B cell (primary cell): ENCODE data around the gene LRCH3. TPM values are rescaled to one million over a fixed set of nuclear protein-coding genes. Genes with fewer than 3 reads are reported as not detected.

Experiments used
- ATAC-seq: fragments of 200-7000 bp; cut with Tn5 transposase; one replicate; pipeline ENCODE4 v1.10.0; 2021; ENCODE audit warnings: low read depth, mild to moderate bottlenecking, moderate number of reproducible peaks, moderate library complexity
- CTCF ChIA-PET: fragments of 350-600 bp; sonication (Branson Sonifier 250); formaldehyde crosslinking; loops from one replicate; lab custom pipeline; 2021; ENCODE audit warnings: antibody characterized with exemption, inconsistent platforms; lab: Charles Lee
- POLR2A ChIA-PET: fragments of 350-600 bp; sonication (Branson Sonifier 250); formaldehyde crosslinking; loops from one replicate; lab custom pipeline; 2021; ENCODE audit warnings: antibody characterized with exemption; lab: Charles Lee
- DNase-seq: peaks from one replicate; pipeline ENCODE4 v3.0.0; 2013
- H2AFZ ChIP-seq: 2 replicates; pipeline ENCODE4 v1.6.1; 2012; ENCODE audit warnings: mild to moderate bottlenecking, low read depth, low read length; ENCODE audit not compliant: insufficient read depth, poor library complexity, severe bottlenecking
- H3K27ac ChIP-seq, 2 donors: 1 replicate in 1 of 2; 2 replicates in 1 of 2; pipeline ENCODE4 v1.5.1; 2012 to 2013; ENCODE audit warnings: low read length in 2 of 2, mild to moderate bottlenecking in 2 of 2, moderate library complexity in 1 of 2
- H3K27me3 ChIP-seq, 4 experiments: fragments of 200-600 bp in 1 of 4; sonication (generic) in 1 of 4; replicated peaks in 1 of 4; 1 replicate in 2 of 4; 2 replicates in 2 of 4; pipeline versions ENCODE4 v1.6.1 to v1.7.0; 2013 to 2016; ENCODE audit warnings: low read length in 3 of 4, mild to moderate bottlenecking in 2 of 4, mixed read lengths in 1 of 4, moderate library complexity in 1 of 4; ENCODE audit not compliant: insufficient read depth in 4 of 4, control insufficient read depth in 3 of 4; ENCODE audit errors: control extremely low read depth in 1 of 4
- H3K36me3 ChIP-seq, 2 experiments: replicated peaks in 1 of 2; 1 replicate in 1 of 2; 2 replicates in 1 of 2; pipeline versions ENCODE4 v1.6.1 to v1.7.1; 2013; ENCODE audit warnings: low read length in 1 of 2; ENCODE audit not compliant: insufficient read depth in 2 of 2, control insufficient read depth in 1 of 2; ENCODE audit errors: control extremely low read depth in 1 of 2, extremely low read depth in 1 of 2
- H3K4me1 ChIP-seq, 2 donors: fragments of 200-600 bp in 1 of 2; sonication (generic) in 1 of 2; 1 replicate in 1 of 2; 2 replicates in 1 of 2; pipeline versions ENCODE4 v1.5.1 to v1.6.1; 2013 to 2017; ENCODE audit warnings: low read length in 2 of 2; ENCODE audit not compliant: control insufficient read depth in 2 of 2, insufficient read depth in 2 of 2
- H3K4me2 ChIP-seq: replicated peaks from 2 replicates; pipeline ENCODE3; 2012; ENCODE audit warnings: mild to moderate bottlenecking, low read depth, low read length; ENCODE audit not compliant: poor library complexity, severe bottlenecking
- H3K4me3 ChIP-seq, 5 experiments: fragments of 200-600 bp in 1 of 5; sonication (generic) in 1 of 5; 1 replicate in 3 of 5; 2 replicates in 2 of 5; pipeline versions ENCODE4 v1.5.1 to v1.7.0; 2011 to 2016; ENCODE audit warnings: low read length in 4 of 5, mild to moderate bottlenecking in 4 of 5, low read depth in 2 of 5, control low read depth in 1 of 5, moderate library complexity in 1 of 5; ENCODE audit not compliant: insufficient read depth in 1 of 5; ENCODE audit errors: control extremely low read depth in 1 of 5, extremely low read depth in 1 of 5
- H3K79me2 ChIP-seq: fragments of 200-600 bp; sonication (generic); one replicate; pipeline ENCODE4 v1.6.0; 2016; ENCODE audit warnings: low read length; ENCODE audit not compliant: control insufficient read depth, insufficient read depth
- H3K9ac ChIP-seq: fragments of 200-600 bp; sonication (generic); 2 replicates; pipeline ENCODE4 v1.6.1; 2017; ENCODE audit warnings: mild to moderate bottlenecking, low read length, moderate library complexity
- H3K9me3 ChIP-seq, 3 donors: one replicate each; pipeline versions ENCODE4 v1.6.1 to v1.7.1; 2013; ENCODE audit warnings: low read length in 2 of 3; ENCODE audit not compliant: control insufficient read depth in 2 of 3, insufficient read depth in 1 of 3; ENCODE audit errors: control extremely low read depth in 1 of 3
- H4K20me1 ChIP-seq: 2 replicates; pipeline ENCODE4 v1.6.0; 2012; ENCODE audit warnings: mild to moderate bottlenecking, low read length; ENCODE audit not compliant: insufficient read depth, control insufficient read depth, poor library complexity, severe bottlenecking
- H3K27ac Mint-ChIP-seq: one replicate; pipeline ENCODE4 v1.8.0; 2021; ENCODE audit warnings: mixed read lengths
- H3K27me3 Mint-ChIP-seq: one replicate; pipeline ENCODE4 v1.8.0; 2021; ENCODE audit warnings: mixed read lengths
- H3K4me1 Mint-ChIP-seq: one replicate; pipeline ENCODE4 v1.8.0; 2021; ENCODE audit warnings: mixed read lengths
- H3K4me3 Mint-ChIP-seq: one replicate; pipeline ENCODE4 v1.8.0; 2021; ENCODE audit warnings: mixed read lengths
- H3K9me3 Mint-ChIP-seq: one replicate; pipeline ENCODE4 v1.8.0; 2022; ENCODE audit warnings: mixed read lengths; ENCODE audit not compliant: insufficient read depth
- CTCF ChIP-seq: fragments of 200-600 bp; IDR thresholded peaks from one replicate; pipeline ENCODE4 v1.8.0; 2022; ENCODE audit warnings: antibody characterized with exemption, mild to moderate bottlenecking
- EZH2 ChIP-seq: IDR thresholded peaks from 2 replicates; pipeline ENCODE4 v1.6.1; 2012; ENCODE audit warnings: borderline replicate concordance, low read depth, mild to moderate bottlenecking, moderate library complexity, low read length; ENCODE audit not compliant: insufficient read depth, poor library complexity, severe bottlenecking
- WGBS: methylation state at CpG from one replicate; pipeline ENCODE4 v1.1.5; 2013; ENCODE audit warnings: missing lambda C conversion rate; ENCODE audit not compliant: insufficient coverage; 5-methylcytosine and 5-hydroxymethylcytosine counted together
- intact Hi-C: fragments of 100-400 bp; cut with micrococcal nuclease; formaldehyde crosslinking; loops from one replicate; pipeline ENCODE4 v1.10.0; 2022
- polyA plus RNA-seq: library from polyadenylated mRNA; depleted of rRNA; stranded (reverse); fragments of >200 nt; gene quantifications from 2 replicates; pipeline ENCODE4 v1.2.3, GENCODE V29; 2012
- total RNA-seq, 2 donors: library from RNA; stranded (reverse); fragments of 120-200 nt in 1 of 2; gene quantifications; 1 replicate in 1 of 2; 2 replicates in 1 of 2; pipeline versions ENCODE4 v1.2.3 to v1.2.4, GENCODE V29; 2013 to 2022

Gene LRCH3
- total and polyA plus RNA-seq, 2 donors (not counting 1 experiment from before 2014, with no cell fraction given): 30.1 to 136 TPM

- no peak overlapping the region for H3K9ac ChIP-seq
- Mint-ChIP-seq H3K4me1 (peaks cover 20% of the 10 kb centered on the region), H3K4me3 (no peak overlapping the region), H3K9me3 (no peaks in the 10 kb centered on the region), H3K27me3 (no peaks in the 10 kb centered on the region), H3K27ac (no peak overlapping the region)
- no peak for ATAC-seq
- H3K27ac ChIP-seq: no peak overlapping the region
- peaks cover 0 to 5% (median 0%) of the 10 kb centered on the region in 3 donors for H3K9me3 ChIP-seq
- peaks cover 10 to 69% of the 10 kb centered on the region in 2 experiments for H3K36me3 ChIP-seq
- intact Hi-C loops: no loop called here
- H4K20me1 ChIP-seq: peaks cover 4% of the 10 kb centered on the region
- no peak overlapping the region for H3K4me2 ChIP-seq
- 96% methylated on average over 7 of the region's 7 CpGs for WGBS
- H3K4me1 ChIP-seq: peaks cover 4 to 8% of the 10 kb centered on the region in 2 donors
- no peak overlapping the region for H2AFZ ChIP-seq
- POLR2A ChIA-PET: no interaction called here
- CTCF ChIA-PET: interaction anchor here (1.7 kb wide), 1 partner anchor 9 kb away, joined by 3 read pairs; no protein-coding TSS in a partner anchor
- H3K27me3 ChIP-seq: no peaks in the 10 kb centered on the region
- DNase-seq: no peak
- no peak for TF ChIP-seq CTCF
- no peak for TF ChIP-seq EZH2
- peaks cover 7% of the 10 kb centered on the region for H3K79me2 ChIP-seq
- H3K4me3 ChIP-seq: no peak overlapping the region
Measured at GRCh38 chr3:197775317-197775716, 15.7 kb upstream of the LRCH3 start.

GRCh38 chr3:197782230-197782629 is 8.8 kb upstream of the LRCH3 start:
- Histone ChIP-seq H3K9me3 (no peaks in the 10 kb centered on the region), H3K9ac (no peak overlapping the region), H3K4me2 (no peak overlapping the region), H2AFZ (no peak overlapping the region), H3K27me3 (no peaks in the 10 kb centered on the region), H4K20me1 (no peaks in the 10 kb centered on the region), H3K36me3 (peaks cover 9 to 33% of the 10 kb centered on the region in 2 experiments), H3K27ac (peak overlapping the region; percentile 8 to 72), H3K4me1 (peaks cover 20% of the 10 kb centered on the region in 2 donors), H3K79me2 (peaks cover 10% of the 10 kb centered on the region), H3K4me3 (no peak overlapping the region)
- Mint-ChIP-seq H3K9me3 (no peaks in the 10 kb centered on the region), H3K27me3 (no peaks in the 10 kb centered on the region), H3K27ac (peak overlapping the region; percentile 68), H3K4me1 (peaks cover 31% of the 10 kb centered on the region), H3K4me3 (peak overlapping the region; percentile 10)
- 61% methylated on average over 2 of the region's 4 CpGs for WGBS
- DNase-seq (peak; percentile 69), ATAC-seq (peak; percentile 83)
- intact Hi-C loops: loop anchor here (1.0 kb wide), 1 partner anchor 9 kb away; the partner anchor contains the start of gene LRCH3
- CTCF ChIA-PET: interaction anchor here (0.8 to 3.8 kb wide), 8 partner anchors 9 to 68 kb away, joined by 3 to 12 read pairs (median 4); partner anchors contain the start of gene LRCH3
- POLR2A ChIA-PET: interaction anchor here (0.9 to 1.9 kb wide), 3 partner anchors 9 to 19 kb away, joined by 3 to 9 read pairs (median 4); partner anchors contain the start of gene LRCH3
- no peak for TF ChIP-seq CTCF
- TF ChIP-seq EZH2: no peak
